GM06990 (cell line): ENCODE results near the gene HIPK2.
A peak's percentile ranks its signal among the peaks of the same experiment; 100 is the strongest.

Source experiments
- DNase-seq: peaks from one replicate; pipeline ENCODE4 v3.0.0-alpha.2; 2011; ENCODE audit not compliant: insufficient read length; ENCODE audit errors: extremely low read depth
- H3K27me3 ChIP-seq: replicated peaks from 2 replicates; pipeline ENCODE4 v1.6.0; 2011; ENCODE audit warnings: low read length; ENCODE audit not compliant: control insufficient read depth, insufficient read depth
- H3K36me3 ChIP-seq: 2 replicates; pipeline ENCODE4 v1.5.1; 2011; ENCODE audit warnings: low read length; ENCODE audit not compliant: control insufficient read depth, insufficient read depth
- H3K4me3 ChIP-seq: replicated peaks from 2 replicates; pipeline ENCODE4 v1.5.1; 2011; ENCODE audit warnings: low read depth, mild to moderate bottlenecking, control low read depth, low read length
- TF ChIP-seq, protein P1 (sequence below): IDR thresholded peaks from 2 replicates; pipeline ENCODE4 v1.5.1; 2011; ENCODE audit warnings: low read length, control low read depth, mild to moderate bottlenecking, inconsistent platforms; ENCODE audit not compliant: insufficient read depth, poor library complexity, severe bottlenecking

Gene HIPK2

GRCh38 chr7:139777948-139778841, at the start of gene HIPK2:
Gene HIPK2, minus strand, starts transcription at chr7:139777998. Its CDS starts 375 bp downstream, at chr7:139777623.
- H3K36me3 ChIP-seq: no peaks in the 10 kb centered on the region; the same call in 1 of the 2 replicates
- peak; percentile 84 for DNase-seq
- peak within 1 kb of the TSS; percentile 69 for H3K4me3 ChIP-seq
- H3K27me3 ChIP-seq: no peaks in the 10 kb centered on the region
- TF ChIP-seq, protein P1, sequence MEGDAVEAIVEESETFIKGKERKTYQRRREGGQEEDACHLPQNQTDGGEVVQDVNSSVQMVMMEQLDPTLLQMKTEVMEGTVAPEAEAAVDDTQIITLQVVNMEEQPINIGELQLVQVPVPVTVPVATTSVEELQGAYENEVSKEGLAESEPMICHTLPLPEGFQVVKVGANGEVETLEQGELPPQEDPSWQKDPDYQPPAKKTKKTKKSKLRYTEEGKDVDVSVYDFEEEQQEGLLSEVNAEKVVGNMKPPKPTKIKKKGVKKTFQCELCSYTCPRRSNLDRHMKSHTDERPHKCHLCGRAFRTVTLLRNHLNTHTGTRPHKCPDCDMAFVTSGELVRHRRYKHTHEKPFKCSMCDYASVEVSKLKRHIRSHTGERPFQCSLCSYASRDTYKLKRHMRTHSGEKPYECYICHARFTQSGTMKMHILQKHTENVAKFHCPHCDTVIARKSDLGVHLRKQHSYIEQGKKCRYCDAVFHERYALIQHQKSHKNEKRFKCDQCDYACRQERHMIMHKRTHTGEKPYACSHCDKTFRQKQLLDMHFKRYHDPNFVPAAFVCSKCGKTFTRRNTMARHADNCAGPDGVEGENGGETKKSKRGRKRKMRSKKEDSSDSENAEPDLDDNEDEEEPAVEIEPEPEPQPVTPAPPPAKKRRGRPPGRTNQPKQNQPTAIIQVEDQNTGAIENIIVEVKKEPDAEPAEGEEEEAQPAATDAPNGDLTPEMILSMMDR: no peak

- Histone ChIP-seq H3K36me3 (no peaks in the 10 kb centered on the region), H3K4me3 (no peak overlapping the region), H3K27me3 (no peaks in the 10 kb centered on the region)
- no peak for DNase-seq
- TF ChIP-seq, protein P1: peak; percentile 40
Measured at GRCh38 chr7:139827042-139827441, 49.2 kb upstream of the HIPK2 start.

- Histone ChIP-seq H3K4me3 (no peak overlapping the region), H3K27me3 (no peaks in the 10 kb centered on the region), H3K36me3 (no peaks in the 10 kb centered on the region)
- TF ChIP-seq, protein P1: no peak
- DNase-seq: no peak
Measured at GRCh38 chr7:139825666-139826290, 48.0 kb upstream of the HIPK2 start.

DNA sequence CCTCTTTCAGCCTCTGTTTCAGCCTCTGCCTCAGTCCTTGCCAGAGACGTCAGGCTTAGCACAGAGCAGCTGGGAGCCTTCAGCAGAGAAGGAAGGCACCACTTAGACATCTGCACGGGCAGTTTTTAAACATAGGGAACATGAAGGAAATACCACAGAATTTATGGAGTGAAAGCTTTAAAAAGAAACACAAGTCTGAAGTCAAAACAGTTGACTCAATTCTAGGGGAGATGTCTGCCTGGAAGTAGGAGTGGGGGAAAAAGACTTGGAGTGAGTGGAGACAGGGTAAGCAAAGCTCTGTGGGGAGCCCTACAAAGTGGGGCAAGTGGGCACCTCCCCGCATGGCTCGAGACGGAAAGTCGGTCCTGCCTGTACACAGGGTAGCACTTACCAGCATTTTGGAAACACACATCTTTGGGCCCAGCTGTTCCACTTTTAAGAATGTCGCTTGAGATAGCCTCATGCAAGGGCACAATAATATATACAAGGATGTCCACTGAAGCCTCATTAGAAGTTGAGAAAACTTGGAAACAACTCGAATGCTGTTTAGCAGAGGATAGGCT, 46.2 kb upstream of the HIPK2 start:
- H3K27me3 ChIP-seq: no peaks in the 10 kb centered on the region
- TF ChIP-seq, protein P1: no peak

DNA sequence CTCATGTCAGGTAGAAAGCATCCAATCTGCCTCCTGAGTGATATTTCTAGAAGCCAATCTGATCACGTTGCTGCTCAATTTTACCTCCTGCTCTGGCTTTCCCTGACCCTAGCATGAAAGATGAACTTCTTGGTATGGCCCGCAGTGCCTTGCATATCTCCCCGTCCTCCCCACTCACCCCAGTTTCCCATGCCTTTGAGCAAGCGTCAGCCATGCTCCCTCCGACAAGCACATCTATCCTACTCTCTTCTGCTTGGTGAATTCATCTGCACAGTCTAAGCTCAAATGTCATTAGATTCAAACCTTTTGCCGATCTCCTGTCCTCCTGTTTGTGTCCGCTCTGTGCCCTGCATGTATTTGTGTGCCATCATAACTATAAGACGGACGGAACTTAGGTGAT, 45.1 kb upstream of the HIPK2 start:
- Histone ChIP-seq H3K27me3 (no peaks in the 10 kb centered on the region), H3K4me3 (no peak overlapping the region), H3K36me3 (no peaks in the 10 kb centered on the region)
- DNase-seq: no peak
- TF ChIP-seq, protein P1: no peak

More for the DNA sequence above, 46.2 kb upstream of the HIPK2 start:
- H3K4me3 ChIP-seq: no peak overlapping the region
- no peak for DNase-seq
- H3K36me3 ChIP-seq: no peaks in the 10 kb centered on the region
